ENCODE measurements around the gene TMEM100. TPM values are rescaled to one million over a fixed set of nuclear protein-coding genes. Genes with fewer than 3 reads are reported as not detected.

Gene TMEM100
- polyA plus RNA-seq, 1 of the 3 experiments (the other 2 are of a cell fraction) = 1.7 TPM

DNA sequence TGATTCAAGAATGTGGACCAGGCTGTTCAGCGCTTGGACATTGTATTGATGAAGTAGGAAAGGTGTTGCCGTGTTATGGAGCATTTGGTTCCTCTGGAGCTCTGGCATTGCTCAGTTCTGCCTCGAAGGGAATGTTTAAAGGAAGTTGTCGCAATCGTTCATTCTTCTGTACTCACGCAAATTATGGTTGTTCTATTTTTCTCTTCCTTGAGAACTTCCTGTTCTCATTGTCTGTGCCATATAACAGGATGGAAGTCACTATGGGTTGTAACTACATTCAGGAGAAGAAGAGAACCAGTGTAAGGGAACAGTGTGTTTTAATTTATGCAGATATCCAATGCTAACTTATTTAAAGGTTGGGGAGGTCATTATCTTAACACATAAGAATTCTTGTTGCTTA is 41.2 kb upstream of the TMEM100 start:
- 91% methylated on average over 6 of the region's 6 CpGs for WGBS (ENCODE audit: low lambda C conversion rate)
- POLR2A ChIA-PET = no interaction called here
- Histone ChIP-seq H3K79me2 (ENCODE audit: insufficient read depth) (peaks cover 25% of the 10 kb centered on the region), H3K27me3 (ENCODE audit: insufficient read depth) (no peaks in the 10 kb centered on the region), H3F3A (replicated peaks; ENCODE audit: insufficient read depth) (no peaks in the 10 kb centered on the region), H3K9ac (no peak overlapping the region), H2AFZ (ENCODE audit: low read depth) (no peak overlapping the region), H3K27ac (ENCODE audit: low read depth in 2 of 2, low read length in 1 of 2) (no peak overlapping the region), H3K9me2 (no peaks in the 10 kb centered on the region), H4K20me1 (ENCODE audit: insufficient read depth) (peaks cover 6% of the 10 kb centered on the region; the same call in 1 of the 2 replicates), H3K9me3 (no peaks in the 10 kb centered on the region), H3K4me1 (ENCODE audit: control insufficient read depth in 1 of 2, insufficient read depth in 2 of 2, low read depth in 1 of 2, low read length in 1 of 2) (peaks cover 0 to 6% of the 10 kb centered on the region in 2 experiments; a peak in 3 of 4 replicates), H3K36me3 (replicated peaks in 1 of 2; ENCODE audit: control insufficient read depth in 1 of 2, insufficient read depth in 2 of 2, low read length in 1 of 2) (peaks cover 2 to 6% of the 10 kb centered on the region in 2 experiments), H3K4me2 (no peak overlapping the region), H3K4me3 (ENCODE audit: low read depth in 2 of 2, low read length in 1 of 2) (no peak overlapping the region)
- TF ChIP-seq TCF12 (IDR thresholded peaks at IDR 0.05) (no peak), RFX5 (IDR thresholded peaks at IDR 0.05; ENCODE audit: low read length) (no peak), FOSL2 (IDR thresholded peaks at IDR 0.05; ENCODE audit: borderline replicate concordance, low read depth) (no peak), NRF1 (IDR thresholded peaks at IDR 0.05; ENCODE audit: low read depth, low read length) (no peak), ELF1 (IDR thresholded peaks at IDR 0.05) (no peak), TEAD4 (IDR thresholded peaks at IDR 0.05; ENCODE audit: borderline replicate concordance, insufficient read depth) (no peak), CHD2 (IDR thresholded peaks at IDR 0.05; ENCODE audit: low read length, partially characterized antibody) (no peak), SIN3A (IDR thresholded peaks at IDR 0.05; ENCODE audit: borderline replicate concordance, low read depth, low read length) (no peak)
- TF ChIP-seq, protein P1, sequence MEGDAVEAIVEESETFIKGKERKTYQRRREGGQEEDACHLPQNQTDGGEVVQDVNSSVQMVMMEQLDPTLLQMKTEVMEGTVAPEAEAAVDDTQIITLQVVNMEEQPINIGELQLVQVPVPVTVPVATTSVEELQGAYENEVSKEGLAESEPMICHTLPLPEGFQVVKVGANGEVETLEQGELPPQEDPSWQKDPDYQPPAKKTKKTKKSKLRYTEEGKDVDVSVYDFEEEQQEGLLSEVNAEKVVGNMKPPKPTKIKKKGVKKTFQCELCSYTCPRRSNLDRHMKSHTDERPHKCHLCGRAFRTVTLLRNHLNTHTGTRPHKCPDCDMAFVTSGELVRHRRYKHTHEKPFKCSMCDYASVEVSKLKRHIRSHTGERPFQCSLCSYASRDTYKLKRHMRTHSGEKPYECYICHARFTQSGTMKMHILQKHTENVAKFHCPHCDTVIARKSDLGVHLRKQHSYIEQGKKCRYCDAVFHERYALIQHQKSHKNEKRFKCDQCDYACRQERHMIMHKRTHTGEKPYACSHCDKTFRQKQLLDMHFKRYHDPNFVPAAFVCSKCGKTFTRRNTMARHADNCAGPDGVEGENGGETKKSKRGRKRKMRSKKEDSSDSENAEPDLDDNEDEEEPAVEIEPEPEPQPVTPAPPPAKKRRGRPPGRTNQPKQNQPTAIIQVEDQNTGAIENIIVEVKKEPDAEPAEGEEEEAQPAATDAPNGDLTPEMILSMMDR (IDR thresholded peaks at IDR 0.05) = no peak
- TF ChIP-seq, protein P2, sequence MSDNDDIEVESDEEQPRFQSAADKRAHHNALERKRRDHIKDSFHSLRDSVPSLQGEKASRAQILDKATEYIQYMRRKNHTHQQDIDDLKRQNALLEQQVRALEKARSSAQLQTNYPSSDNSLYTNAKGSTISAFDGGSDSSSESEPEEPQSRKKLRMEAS (IDR thresholded peaks at IDR 0.05; ENCODE audit: low read depth) = no peak
- TF ChIP-seq, protein P3, sequence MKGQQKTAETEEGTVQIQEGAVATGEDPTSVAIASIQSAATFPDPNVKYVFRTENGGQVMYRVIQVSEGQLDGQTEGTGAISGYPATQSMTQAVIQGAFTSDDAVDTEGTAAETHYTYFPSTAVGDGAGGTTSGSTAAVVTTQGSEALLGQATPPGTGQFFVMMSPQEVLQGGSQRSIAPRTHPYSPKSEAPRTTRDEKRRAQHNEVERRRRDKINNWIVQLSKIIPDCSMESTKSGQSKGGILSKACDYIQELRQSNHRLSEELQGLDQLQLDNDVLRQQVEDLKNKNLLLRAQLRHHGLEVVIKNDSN (IDR thresholded peaks at IDR 0.05; ENCODE audit: borderline replicate concordance, low read depth) = no peak
- TF ChIP-seq, protein P4, sequence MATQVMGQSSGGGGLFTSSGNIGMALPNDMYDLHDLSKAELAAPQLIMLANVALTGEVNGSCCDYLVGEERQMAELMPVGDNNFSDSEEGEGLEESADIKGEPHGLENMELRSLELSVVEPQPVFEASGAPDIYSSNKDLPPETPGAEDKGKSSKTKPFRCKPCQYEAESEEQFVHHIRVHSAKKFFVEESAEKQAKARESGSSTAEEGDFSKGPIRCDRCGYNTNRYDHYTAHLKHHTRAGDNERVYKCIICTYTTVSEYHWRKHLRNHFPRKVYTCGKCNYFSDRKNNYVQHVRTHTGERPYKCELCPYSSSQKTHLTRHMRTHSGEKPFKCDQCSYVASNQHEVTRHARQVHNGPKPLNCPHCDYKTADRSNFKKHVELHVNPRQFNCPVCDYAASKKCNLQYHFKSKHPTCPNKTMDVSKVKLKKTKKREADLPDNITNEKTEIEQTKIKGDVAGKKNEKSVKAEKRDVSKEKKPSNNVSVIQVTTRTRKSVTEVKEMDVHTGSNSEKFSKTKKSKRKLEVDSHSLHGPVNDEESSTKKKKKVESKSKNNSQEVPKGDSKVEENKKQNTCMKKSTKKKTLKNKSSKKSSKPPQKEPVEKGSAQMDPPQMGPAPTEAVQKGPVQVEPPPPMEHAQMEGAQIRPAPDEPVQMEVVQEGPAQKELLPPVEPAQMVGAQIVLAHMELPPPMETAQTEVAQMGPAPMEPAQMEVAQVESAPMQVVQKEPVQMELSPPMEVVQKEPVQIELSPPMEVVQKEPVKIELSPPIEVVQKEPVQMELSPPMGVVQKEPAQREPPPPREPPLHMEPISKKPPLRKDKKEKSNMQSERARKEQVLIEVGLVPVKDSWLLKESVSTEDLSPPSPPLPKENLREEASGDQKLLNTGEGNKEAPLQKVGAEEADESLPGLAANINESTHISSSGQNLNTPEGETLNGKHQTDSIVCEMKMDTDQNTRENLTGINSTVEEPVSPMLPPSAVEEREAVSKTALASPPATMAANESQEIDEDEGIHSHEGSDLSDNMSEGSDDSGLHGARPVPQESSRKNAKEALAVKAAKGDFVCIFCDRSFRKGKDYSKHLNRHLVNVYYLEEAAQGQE (IDR thresholded peaks at IDR 0.05; ENCODE audit: low read depth, low read length) = no peak
- TF ChIP-seq, protein P5, sequence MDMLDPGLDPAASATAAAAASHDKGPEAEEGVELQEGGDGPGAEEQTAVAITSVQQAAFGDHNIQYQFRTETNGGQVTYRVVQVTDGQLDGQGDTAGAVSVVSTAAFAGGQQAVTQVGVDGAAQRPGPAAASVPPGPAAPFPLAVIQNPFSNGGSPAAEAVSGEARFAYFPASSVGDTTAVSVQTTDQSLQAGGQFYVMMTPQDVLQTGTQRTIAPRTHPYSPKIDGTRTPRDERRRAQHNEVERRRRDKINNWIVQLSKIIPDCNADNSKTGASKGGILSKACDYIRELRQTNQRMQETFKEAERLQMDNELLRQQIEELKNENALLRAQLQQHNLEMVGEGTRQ (IDR thresholded peaks at IDR 0.05; ENCODE audit: borderline replicate concordance, low read depth, low read length) = no peak
- CTCF ChIA-PET = interaction anchor here (1.3 to 1.5 kb wide), 2 partner anchors 13 to 237 kb away, joined by 3 to 7 read pairs; partner anchors contain the start of gene PCTP
- no peak for DNase-seq

Measured in SK-N-SH (cell line).